Activated CD8-positive, alpha-beta memory T cell treated with anti-CD3 and anti-CD28 coated beads, Interleukin-2, amount 10 ng/mL, durations not matched to agents 7 days and 5 days (primary cell): ENCODE measurements around the gene SERPINB8. TPM values are rescaled to one million over a fixed set of nuclear protein-coding genes. Genes with fewer than 3 reads are reported as not detected.

ENCODE experiments used
- ATAC-seq: fragments of 150-1000 bp; cut with Tn5 transposase; one replicate; pipeline ENCODE4 v1.10.0; 2021; ENCODE audit warnings: moderate library complexity
- CTCF ChIA-PET: fragments of 350-600 bp; sonication (Branson Sonifier 250); formaldehyde crosslinking; loops from one replicate; lab custom pipeline; 2021; ENCODE audit warnings: antibody characterized with exemption; lab: Charles Lee
- DNase-seq: peaks from one replicate; pipeline ENCODE4 v3.0.0-alpha.2; 2020
- H3K27ac Mint-ChIP-seq: one replicate; pipeline ENCODE4 v1.8.0; 2021; ENCODE audit warnings: mild to moderate bottlenecking, mixed read lengths
- H3K27me3 Mint-ChIP-seq: one replicate; pipeline ENCODE4 v1.8.0; 2021; ENCODE audit warnings: mixed read lengths
- H3K36me3 Mint-ChIP-seq: one replicate; pipeline ENCODE4 v1.8.0; 2021; ENCODE audit warnings: mild to moderate bottlenecking, mixed read lengths
- H3K4me1 Mint-ChIP-seq: one replicate; pipeline ENCODE4 v1.8.0; 2021; ENCODE audit warnings: mixed read lengths
- H3K4me3 Mint-ChIP-seq: one replicate; pipeline ENCODE4 v1.8.0; 2021; ENCODE audit warnings: mild to moderate bottlenecking, moderate library complexity, mixed read lengths
- H3K9me3 Mint-ChIP-seq: one replicate; pipeline ENCODE4 v1.8.0; 2022; ENCODE audit warnings: low read depth, mixed read lengths
- total RNA-seq, 2 experiments: library from RNA; stranded (reverse); gene quantifications; one replicate each; pipeline ENCODE4 v1.2.3, GENCODE V29; 2021

The SERPINB8 gene
- total RNA-seq, 2 experiments from 2014 or later: 2.9 to 7.2 TPM

DNA sequence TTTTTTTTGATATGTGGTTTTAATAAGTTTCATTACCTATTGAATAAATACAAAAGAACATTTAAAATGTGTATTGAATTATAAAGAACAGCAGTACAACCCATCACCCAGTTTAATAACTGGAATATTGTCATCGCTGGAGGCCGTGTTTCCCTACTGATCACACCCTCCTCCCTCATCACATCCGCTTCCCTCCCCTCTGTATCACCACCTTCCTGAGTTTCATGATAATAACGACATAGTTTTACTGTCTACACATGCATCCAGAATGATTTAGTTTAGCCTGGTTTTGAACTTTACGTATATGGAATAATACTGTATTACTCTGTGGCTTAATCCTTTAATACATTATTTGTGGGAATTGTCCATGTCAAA, 2.1 kb downstream of the SERPINB8 start:
- H3K4me1 Mint-ChIP-seq: peaks cover 26% of the 10 kb centered on the region
- no peak for DNase-seq
- no peaks in the 10 kb centered on the region for H3K27me3 Mint-ChIP-seq
- H3K4me3 Mint-ChIP-seq: peak overlapping the region; percentile 44
- CTCF ChIA-PET: no interaction called here
- H3K27ac Mint-ChIP-seq: no peak overlapping the region
- no peaks in the 10 kb centered on the region for H3K36me3 Mint-ChIP-seq
- H3K9me3 Mint-ChIP-seq: no peaks in the 10 kb centered on the region
- no peak for ATAC-seq

DNA sequence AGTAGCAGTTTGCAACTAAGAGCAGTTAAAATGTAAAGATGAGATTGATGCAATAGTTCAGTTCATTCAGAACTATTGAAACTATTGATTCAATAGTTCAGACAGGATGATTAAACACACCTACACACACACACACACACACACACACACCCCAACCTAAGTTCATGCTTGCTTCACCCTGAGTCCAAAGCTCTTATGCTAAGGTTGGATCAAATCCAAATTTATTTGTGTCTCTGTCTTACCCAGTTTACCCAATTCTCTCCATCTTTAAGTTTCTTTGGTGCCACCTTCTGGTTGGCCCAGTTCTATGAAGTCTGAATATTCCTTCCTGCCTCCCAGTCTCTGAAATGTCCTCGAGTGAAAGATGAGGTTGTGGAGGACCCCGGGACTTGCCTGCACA, 5.1 kb downstream of the SERPINB8 start:
- H3K27me3 Mint-ChIP-seq: no peaks in the 10 kb centered on the region
- CTCF ChIA-PET: interaction anchor here (1.1 to 2.9 kb wide), 5 partner anchors 9 to 464 kb away, joined by 3 to 17 read pairs (median 3); no protein-coding TSS in a partner anchor
- no peak for DNase-seq
- H3K36me3 Mint-ChIP-seq: no peaks in the 10 kb centered on the region
- no peak overlapping the region for H3K27ac Mint-ChIP-seq
- peaks cover 23% of the 10 kb centered on the region for H3K4me1 Mint-ChIP-seq
- no peak for ATAC-seq
- H3K9me3 Mint-ChIP-seq: no peaks in the 10 kb centered on the region
- H3K4me3 Mint-ChIP-seq: no peak overlapping the region

DNA sequence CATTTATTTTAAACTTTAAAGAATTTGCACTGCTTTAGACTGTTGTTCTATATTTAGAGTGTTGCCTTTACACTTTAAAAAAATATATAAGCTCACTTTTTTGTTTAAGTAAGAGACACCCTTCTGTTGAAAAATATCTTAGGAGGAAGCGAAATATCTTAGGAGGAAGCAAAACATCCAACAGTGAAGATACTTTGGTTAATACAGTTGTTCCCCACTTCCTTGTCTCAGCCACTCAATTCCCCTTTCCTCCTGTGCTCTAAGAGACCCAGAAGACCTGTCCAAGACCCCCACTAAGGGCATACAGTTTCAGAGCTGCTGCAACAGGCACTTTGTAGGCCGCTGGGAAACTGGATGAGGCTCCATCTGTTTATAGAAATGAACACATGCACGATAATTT, 5.7 kb downstream of the SERPINB8 start:
- no peak overlapping the region for H3K4me3 Mint-ChIP-seq
- CTCF ChIA-PET: interaction anchor here (1.1 to 2.9 kb wide), 4 partner anchors 10 to 465 kb away, joined by 3 to 17 read pairs (median 5); no protein-coding TSS in a partner anchor
- H3K36me3 Mint-ChIP-seq: no peaks in the 10 kb centered on the region
- ATAC-seq (no peak), DNase-seq (no peak)
- H3K9me3 Mint-ChIP-seq: no peaks in the 10 kb centered on the region
- no peak overlapping the region for H3K27ac Mint-ChIP-seq
- no peaks in the 10 kb centered on the region for H3K27me3 Mint-ChIP-seq
- peaks cover 25% of the 10 kb centered on the region for H3K4me1 Mint-ChIP-seq

DNA sequence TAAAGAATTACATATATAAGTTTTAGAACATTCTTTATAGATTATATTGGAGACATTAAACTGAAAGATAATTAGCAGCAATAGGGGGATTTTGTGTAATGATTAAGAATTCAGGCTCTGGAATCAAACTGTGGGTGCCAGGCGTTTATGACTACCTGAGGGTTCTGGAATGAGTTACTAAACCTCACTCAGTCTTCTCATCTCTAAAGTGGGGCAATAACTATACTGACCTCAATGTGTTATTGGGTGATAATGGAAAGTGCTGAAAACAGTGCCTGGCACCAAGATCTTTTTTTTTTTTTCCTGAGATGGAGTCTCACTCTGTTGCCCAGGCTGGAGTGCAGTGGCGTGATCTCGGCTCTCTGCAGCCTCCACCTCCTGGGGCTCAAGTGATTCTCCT, 7.2 kb downstream of the SERPINB8 start:
- ATAC-seq: no peak
- Mint-ChIP-seq H3K27me3 (no peaks in the 10 kb centered on the region), H3K27ac (no peak overlapping the region), H3K4me3 (no peak overlapping the region), H3K36me3 (no peaks in the 10 kb centered on the region), H3K4me1 (peaks cover 25% of the 10 kb centered on the region), H3K9me3 (no peaks in the 10 kb centered on the region)
- DNase-seq: no peak
- CTCF ChIA-PET: interaction anchor here (2.2 to 2.9 kb wide), 2 partner anchors 13 to 18 kb away, joined by 7 to 17 read pairs; no protein-coding TSS in a partner anchor

DNA sequence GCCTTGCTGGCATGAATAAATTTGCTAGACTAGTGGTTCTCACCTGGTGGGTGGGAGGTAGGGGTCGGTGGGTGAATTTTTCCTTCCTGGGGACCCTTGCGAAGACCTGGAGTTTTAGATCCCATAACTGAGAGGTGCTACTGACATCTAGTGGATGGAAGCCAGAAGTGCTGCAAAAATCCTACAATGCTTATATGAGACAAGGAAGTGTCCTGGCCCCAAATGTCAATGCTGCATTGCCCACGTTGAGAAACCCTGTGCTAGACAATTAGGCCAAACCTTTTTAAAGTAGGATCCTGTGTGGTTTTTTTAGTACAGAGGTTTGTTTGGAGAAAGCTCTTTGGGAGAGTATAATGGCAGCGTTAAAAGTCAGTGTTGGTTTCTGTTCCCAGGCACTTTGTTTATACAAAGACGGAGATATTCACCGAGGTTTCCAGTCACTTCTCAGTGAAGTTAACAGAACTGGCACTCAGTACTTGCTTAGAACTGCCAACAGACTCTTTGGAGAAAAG, 9.6 kb downstream of the SERPINB8 start:
- no peaks in the 10 kb centered on the region for H3K36me3 Mint-ChIP-seq
- CTCF ChIA-PET: interaction anchor here (0.6 to 1.4 kb wide), 6 partner anchors 12 to 462 kb away, joined by 3 to 9 read pairs (median 4); partner anchors contain the start of gene SERPINB2
- H3K4me3 Mint-ChIP-seq: peak overlapping the region; percentile 47
- peak overlapping the region; percentile 66 for H3K27ac Mint-ChIP-seq
- peak; percentile 80 for ATAC-seq
- H3K27me3 Mint-ChIP-seq: no peaks in the 10 kb centered on the region
- DNase-seq: peak; percentile 67
- no peaks in the 10 kb centered on the region for H3K9me3 Mint-ChIP-seq
- H3K4me1 Mint-ChIP-seq: peaks cover 24% of the 10 kb centered on the region

DNA sequence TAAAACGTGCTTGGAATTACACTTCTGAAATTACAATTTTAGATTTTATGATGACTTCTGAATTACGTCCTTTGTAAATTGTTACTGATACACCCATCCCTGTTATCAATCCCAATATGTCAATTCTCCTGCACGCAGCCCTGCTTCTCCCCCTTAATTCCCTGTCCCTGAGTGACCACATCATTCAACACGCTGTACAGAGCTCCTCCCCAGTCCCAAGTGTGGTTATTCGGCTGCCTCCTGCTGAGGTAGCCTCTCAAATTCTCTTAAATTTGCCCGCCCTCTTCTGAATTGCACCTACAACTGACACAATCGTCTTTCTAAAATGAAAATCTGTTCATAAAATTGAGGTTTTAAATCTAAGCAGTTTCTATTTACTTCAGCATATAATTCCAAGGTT, 10.1 kb downstream of the SERPINB8 start:
- peak overlapping the region; percentile 47 for H3K4me3 Mint-ChIP-seq
- CTCF ChIA-PET: interaction anchor here (0.6 to 1.4 kb wide), 6 partner anchors 12 to 462 kb away, joined by 3 to 9 read pairs (median 4); partner anchors contain the start of gene SERPINB2
- ATAC-seq (no peak), DNase-seq (no peak)
- no peaks in the 10 kb centered on the region for H3K9me3 Mint-ChIP-seq
- peaks cover 23% of the 10 kb centered on the region for H3K4me1 Mint-ChIP-seq
- H3K27me3 Mint-ChIP-seq: no peaks in the 10 kb centered on the region
- H3K27ac Mint-ChIP-seq: no peak overlapping the region
- no peaks in the 10 kb centered on the region for H3K36me3 Mint-ChIP-seq

DNA sequence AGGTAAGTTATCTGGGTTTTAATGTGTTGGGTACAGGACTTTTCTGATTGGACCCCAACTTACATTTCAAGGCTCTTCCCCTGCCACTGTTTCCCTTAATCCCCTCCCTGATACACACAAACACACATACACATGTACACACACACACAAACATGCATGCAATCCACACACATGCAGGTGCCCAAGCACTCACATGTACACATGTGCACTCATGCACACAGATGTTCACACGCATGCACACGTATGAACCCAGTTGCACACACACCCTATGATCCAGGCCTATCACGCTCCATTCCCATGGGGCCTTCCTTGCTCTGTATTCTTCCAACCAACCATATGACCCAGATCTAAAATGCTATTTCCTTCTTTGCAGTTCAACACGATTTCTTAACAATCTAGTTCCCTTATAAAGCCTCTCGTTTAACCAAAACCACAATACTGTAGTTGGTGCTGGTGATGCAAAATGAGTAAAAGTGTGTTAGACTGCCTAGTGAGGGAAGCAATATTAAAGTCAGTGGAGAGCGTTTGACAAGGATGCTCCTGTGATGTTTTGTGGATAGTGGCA, 11.1 kb downstream of the SERPINB8 start:
- Mint-ChIP-seq H3K27me3 (no peaks in the 10 kb centered on the region), H3K4me3 (no peak overlapping the region), H3K27ac (no peak overlapping the region), H3K4me1 (peaks cover 21% of the 10 kb centered on the region), H3K36me3 (no peaks in the 10 kb centered on the region), H3K9me3 (no peaks in the 10 kb centered on the region)
- DNase-seq (no peak), ATAC-seq (no peak)
- CTCF ChIA-PET: no interaction called here

DNA sequence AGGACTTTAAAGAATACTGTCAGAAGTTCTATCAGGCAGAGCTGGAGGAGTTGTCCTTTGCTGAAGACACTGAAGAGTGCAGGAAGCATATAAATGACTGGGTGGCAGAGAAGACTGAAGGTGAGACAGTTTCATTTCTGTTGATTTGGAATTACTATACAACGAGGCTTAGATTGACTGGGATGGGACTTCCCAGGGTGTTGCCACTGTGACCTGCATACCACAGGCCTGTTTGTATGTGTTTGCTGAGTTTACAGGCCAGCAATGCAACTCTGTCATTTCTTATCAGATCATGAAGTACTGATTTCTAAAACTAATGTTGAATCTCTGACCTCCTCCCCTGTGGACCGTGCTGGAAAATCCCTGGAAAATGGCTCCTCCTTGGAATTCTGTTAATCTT, 11.8 kb downstream of the SERPINB8 start:
- Mint-ChIP-seq H3K4me1 (peaks cover 21% of the 10 kb centered on the region), H3K27ac (no peak overlapping the region), H3K36me3 (no peaks in the 10 kb centered on the region), H3K4me3 (no peak overlapping the region), H3K27me3 (no peaks in the 10 kb centered on the region), H3K9me3 (no peaks in the 10 kb centered on the region)
- DNase-seq (no peak), ATAC-seq (no peak)
- CTCF ChIA-PET: no interaction called here

DNA sequence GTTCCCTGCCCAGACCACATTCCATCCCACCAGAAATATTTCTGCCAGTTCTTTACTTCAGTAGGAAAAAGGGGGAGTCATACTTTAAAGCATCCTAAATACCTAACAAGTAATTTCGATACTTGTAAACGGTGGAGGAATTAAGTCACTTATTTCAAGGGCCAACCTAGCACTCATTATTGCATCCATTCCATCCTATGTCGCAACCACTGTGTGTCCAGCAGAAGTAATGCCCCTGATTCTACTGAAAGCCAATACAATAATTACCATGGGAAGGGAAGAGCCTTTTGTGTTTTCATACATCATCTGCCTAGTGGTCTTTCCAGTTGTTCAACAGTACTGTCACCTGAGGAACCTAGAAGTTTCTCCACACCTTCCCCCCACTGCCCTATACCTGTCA, 12.5 kb downstream of the SERPINB8 start:
- Mint-ChIP-seq H3K27ac (no peak overlapping the region), H3K27me3 (no peaks in the 10 kb centered on the region), H3K4me3 (no peak overlapping the region), H3K9me3 (no peaks in the 10 kb centered on the region), H3K36me3 (peaks cover 1% of the 10 kb centered on the region), H3K4me1 (peaks cover 21% of the 10 kb centered on the region)
- ATAC-seq (no peak), DNase-seq (no peak)
- CTCF ChIA-PET: no interaction called here

DNA sequence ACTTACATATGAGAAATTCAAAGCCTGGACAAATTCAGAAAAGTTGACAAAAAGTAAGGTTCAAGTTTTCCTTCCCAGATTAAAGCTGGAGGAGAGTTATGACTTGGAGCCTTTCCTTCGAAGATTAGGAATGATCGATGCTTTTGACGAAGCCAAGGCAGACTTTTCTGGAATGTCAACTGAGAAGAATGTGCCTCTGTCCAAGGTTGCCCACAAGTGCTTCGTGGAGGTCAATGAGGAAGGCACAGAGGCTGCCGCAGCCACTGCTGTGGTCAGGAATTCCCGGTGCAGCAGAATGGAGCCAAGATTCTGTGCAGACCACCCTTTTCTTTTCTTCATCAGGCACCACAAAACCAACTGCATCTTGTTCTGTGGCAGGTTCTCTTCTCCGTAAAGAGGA, 17.0 kb downstream of the SERPINB8 start:
- H3K9me3 Mint-ChIP-seq: no peaks in the 10 kb centered on the region
- no peak for DNase-seq
- CTCF ChIA-PET: no interaction called here
- no peak for ATAC-seq
- peaks cover 1% of the 10 kb centered on the region for H3K36me3 Mint-ChIP-seq
- no peaks in the 10 kb centered on the region for H3K27me3 Mint-ChIP-seq
- H3K4me1 Mint-ChIP-seq: no peaks in the 10 kb centered on the region
- no peak overlapping the region for H3K4me3 Mint-ChIP-seq
- no peak overlapping the region for H3K27ac Mint-ChIP-seq

DNA sequence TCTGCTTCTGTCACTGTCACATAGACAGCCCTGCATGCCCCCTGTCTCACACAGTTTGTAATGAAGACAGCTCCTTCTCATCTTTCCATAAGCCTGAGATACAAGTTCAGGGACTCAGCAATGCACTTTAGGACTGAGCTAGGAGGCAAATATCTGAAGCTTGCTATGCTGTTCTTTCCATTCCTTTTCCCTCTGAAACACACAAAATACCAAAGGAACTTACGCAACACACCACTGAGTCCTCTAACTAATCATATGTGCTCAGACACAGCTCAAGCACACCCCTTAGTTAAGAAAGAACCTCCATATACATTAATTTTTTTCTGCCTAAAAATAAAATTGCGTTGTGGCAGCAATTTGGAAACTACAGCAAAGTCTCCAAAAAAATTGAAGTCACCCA, 17.9 kb downstream of the SERPINB8 start:
- Mint-ChIP-seq H3K36me3 (peaks cover 1% of the 10 kb centered on the region), H3K4me3 (no peak overlapping the region), H3K4me1 (peaks cover 1% of the 10 kb centered on the region), H3K9me3 (no peaks in the 10 kb centered on the region), H3K27me3 (no peaks in the 10 kb centered on the region), H3K27ac (no peak overlapping the region)
- ATAC-seq (no peak), DNase-seq (no peak)
- CTCF ChIA-PET: no interaction called here

DNA sequence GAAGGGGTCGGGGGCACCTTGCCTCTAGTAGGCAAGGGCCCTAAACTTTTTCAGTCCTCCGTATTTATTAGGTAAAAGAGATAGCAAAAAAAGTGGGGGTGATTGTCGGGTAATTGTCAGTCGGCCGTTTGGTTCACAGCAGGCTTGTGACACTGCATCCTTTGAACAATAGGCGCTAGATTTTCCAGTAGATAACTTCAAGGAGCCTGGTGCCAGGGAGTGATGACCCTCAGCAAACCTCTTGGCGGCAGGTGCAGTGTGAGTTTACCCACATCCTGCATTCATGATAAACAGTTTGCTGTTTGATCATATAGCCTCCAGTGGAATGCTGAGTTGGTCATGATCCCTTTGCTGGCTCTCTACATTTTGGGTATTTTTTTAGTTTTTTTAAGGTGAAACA, 22.9 kb downstream of the SERPINB8 start:
- Mint-ChIP-seq H3K36me3 (peaks cover 2% of the 10 kb centered on the region), H3K4me1 (peaks cover 1% of the 10 kb centered on the region), H3K27ac (no peak overlapping the region), H3K4me3 (no peak overlapping the region), H3K27me3 (no peaks in the 10 kb centered on the region), H3K9me3 (peaks cover 5% of the 10 kb centered on the region)
- CTCF ChIA-PET: interaction anchor here (1.9 kb wide), 1 partner anchor 13 kb away, joined by 6 read pairs; no protein-coding TSS in a partner anchor
- no peak for ATAC-seq
- DNase-seq: no peak

DNA sequence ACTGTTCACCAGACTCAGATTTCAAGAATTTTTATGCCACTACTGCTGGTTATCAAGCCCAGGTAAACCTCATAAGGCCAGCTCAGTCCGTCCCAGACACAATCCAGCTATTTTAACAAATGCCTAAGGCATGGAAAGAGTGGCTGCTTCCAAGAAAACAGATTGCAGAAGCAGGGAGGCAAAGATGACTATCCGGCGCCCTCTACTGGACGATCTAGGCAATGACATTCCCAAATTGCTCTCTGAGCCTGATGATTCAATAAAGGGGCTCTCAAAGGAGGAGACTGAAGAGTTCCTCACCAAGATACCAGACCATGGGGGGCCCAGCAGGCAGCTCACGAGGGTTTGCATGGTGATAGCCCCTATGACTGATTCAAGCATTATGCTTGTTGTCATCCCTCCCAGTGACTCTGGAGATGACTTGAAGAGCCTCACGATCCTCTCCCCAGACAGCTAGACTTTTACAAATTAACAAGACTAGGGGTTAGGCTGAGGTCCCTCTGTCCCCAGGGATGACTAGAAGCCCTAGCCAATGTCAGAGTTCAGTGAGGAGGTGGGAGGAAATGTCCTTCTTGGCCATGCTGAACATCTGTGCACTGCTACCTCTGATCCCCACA, 25.0 kb downstream of the SERPINB8 start:
- Mint-ChIP-seq H3K27ac (no peak overlapping the region), H3K4me3 (no peak overlapping the region), H3K27me3 (no peaks in the 10 kb centered on the region), H3K36me3 (peaks cover 2% of the 10 kb centered on the region), H3K9me3 (peaks cover 5% of the 10 kb centered on the region), H3K4me1 (peaks cover 1% of the 10 kb centered on the region)
- ATAC-seq (no peak), DNase-seq (peak; percentile 44)
- CTCF ChIA-PET: interaction anchor here (0.9 to 2.7 kb wide), 7 partner anchors 10 to 58 kb away, joined by 3 to 12 read pairs (median 7); no protein-coding TSS in a partner anchor

DNA sequence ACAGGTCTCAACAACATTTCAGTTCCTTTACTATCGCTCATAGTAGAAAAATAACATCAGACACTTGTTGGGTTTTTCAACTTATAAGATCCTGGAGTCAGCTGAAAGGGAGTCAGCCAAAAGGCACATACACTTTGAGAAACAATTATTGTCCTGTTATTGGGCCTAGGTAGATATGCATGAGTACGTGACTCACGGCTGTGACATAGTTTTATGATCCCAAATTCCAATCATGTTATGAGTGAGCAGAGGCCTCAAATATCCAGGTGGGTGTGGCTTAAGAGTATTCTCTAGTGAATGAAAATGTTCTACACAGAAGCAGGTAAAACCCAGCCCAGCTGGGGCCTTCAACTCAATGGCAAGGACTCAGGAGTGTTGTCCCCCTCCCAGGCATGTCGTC, 27.2 kb downstream of the SERPINB8 start:
- peaks cover 5% of the 10 kb centered on the region for H3K9me3 Mint-ChIP-seq
- no peak overlapping the region for H3K27ac Mint-ChIP-seq
- no peak for ATAC-seq
- H3K4me1 Mint-ChIP-seq: peaks cover 1% of the 10 kb centered on the region
- H3K36me3 Mint-ChIP-seq: peaks cover 2% of the 10 kb centered on the region
- H3K27me3 Mint-ChIP-seq: peaks cover 8% of the 10 kb centered on the region
- CTCF ChIA-PET: interaction anchor here (2.7 kb wide), 1 partner anchor 21 kb away, joined by 7 read pairs; no protein-coding TSS in a partner anchor
- no peak overlapping the region for H3K4me3 Mint-ChIP-seq
- no peak for DNase-seq
